PC-9 (cell line): ENCODE data around the gene LMAN1L. TPM values are rescaled to one million over a fixed set of nuclear protein-coding genes. Genes with fewer than 3 reads are reported as not detected.

ENCODE experiments used
- BruUV-seq: library from RNA; stranded (reverse); fragments of 400-500 nt; replicated peaks from 2 replicates; lab custom pipeline; 2021; lab: Mats Ljungman, UMichigan
- CTCF ChIA-PET: fragments of 300-600 bp; sonication (Branson Sonifier 250); formaldehyde crosslinking; loops from one replicate; lab custom pipeline; 2022; ENCODE audit warnings: antibody characterized with exemption; lab: Charles Lee
- POLR2A ChIA-PET: fragments of 300-600 bp; sonication (Branson Sonifier 250); formaldehyde crosslinking; loops from one replicate; lab custom pipeline; 2022; ENCODE audit warnings: antibody characterized with exemption; ENCODE audit not compliant: unreplicated experiment; lab: Charles Lee
- DNase-seq, 2 experiments: peaks; one replicate each; pipeline versions ENCODE4 v3.0.0 to v3.0.0-alpha.2; 2015 to 2022; ENCODE audit warnings: mixed read lengths in 1 of 2
- H2AFZ ChIP-seq: fragments of 200-600 bp; sonication (generic); 2 replicates; pipeline ENCODE4 v1.8.1; 2017; ENCODE audit warnings: antibody characterized with exemption
- H3F3A ChIP-seq: fragments of 200-600 bp; sonication (generic); 2 replicates; pipeline ENCODE4 v1.8.1; 2017; ENCODE audit warnings: antibody characterized with exemption, mild to moderate bottlenecking, low read depth; ENCODE audit not compliant: insufficient read depth
- H3K27ac ChIP-seq: fragments of 200-600 bp; sonication (generic); 2 replicates; pipeline ENCODE4 v1.6.1; 2016; ENCODE audit warnings: mixed run types
- H3K27me3 ChIP-seq: fragments of 200-600 bp; sonication (generic); 2 replicates; pipeline ENCODE4 v1.6.1; 2016; ENCODE audit warnings: low read depth, mixed run types; ENCODE audit not compliant: insufficient read depth
- H3K36me3 ChIP-seq: fragments of 200-600 bp; sonication (generic); 2 replicates; pipeline ENCODE4 v1.6.1; 2016; ENCODE audit warnings: low read depth, mixed run types
- H3K4me1 ChIP-seq: fragments of 200-600 bp; sonication (generic); replicated peaks from 2 replicates; pipeline ENCODE4 v1.6.1; 2016; ENCODE audit warnings: mixed run types; ENCODE audit not compliant: insufficient read depth
- H3K4me2 ChIP-seq: fragments of 200-600 bp; sonication (generic); 2 replicates; pipeline ENCODE4 v1.6.1; 2017; ENCODE audit warnings: mixed run types
- H3K4me3 ChIP-seq: fragments of 200-600 bp; sonication (generic); 2 replicates; pipeline ENCODE4 v1.6.1; 2016; ENCODE audit warnings: mixed run types
- H3K79me2 ChIP-seq: fragments of 200-600 bp; sonication (generic); 2 replicates; pipeline ENCODE4 v1.6.1; 2017; ENCODE audit warnings: low read depth, mixed run types
- H3K9me2 ChIP-seq: fragments of 200-600 bp; sonication (generic); 2 replicates; pipeline ENCODE4 v1.8.1; 2017; ENCODE audit warnings: mild to moderate bottlenecking; ENCODE audit not compliant: insufficient read depth
- H3K9me3 ChIP-seq: fragments of 200-600 bp; sonication (generic); 2 replicates; pipeline ENCODE4 v1.8.1; 2016; ENCODE audit warnings: low read depth; ENCODE audit not compliant: insufficient read depth
- H4K20me1 ChIP-seq: fragments of 200-600 bp; sonication (generic); 2 replicates; pipeline ENCODE4 v1.8.1; 2017; ENCODE audit not compliant: insufficient read depth
- EZH2 ChIP-seq: fragments of 200-600 bp; sonication (generic); IDR thresholded peaks from 2 replicates; pipeline ENCODE4 v1.8.0; 2017; ENCODE audit warnings: antibody characterized with exemption, low read depth
- intact Hi-C: fragments of 100-400 bp; cut with micrococcal nuclease; formaldehyde crosslinking; loops from one replicate; pipeline ENCODE4 v1.10.0; 2022; ENCODE audit not compliant: unreplicated experiment
- total RNA-seq: library from RNA; stranded (reverse); gene quantifications from 2 replicates; pipeline ENCODE4 v1.2.3, GENCODE V29; 2021
- TF ChIP-seq, protein P1 (sequence below): fragments of 200-600 bp; sonication (generic); conservative IDR thresholded peaks from 2 replicates; pipeline ENCODE4 v1.6.1; 2017; ENCODE audit warnings: mixed run types, antibody characterized with exemption, mild to moderate bottlenecking, moderate library complexity

Gene LMAN1L
- total RNA-seq, 1 experiment from 2014 or later: not detected

DNA sequence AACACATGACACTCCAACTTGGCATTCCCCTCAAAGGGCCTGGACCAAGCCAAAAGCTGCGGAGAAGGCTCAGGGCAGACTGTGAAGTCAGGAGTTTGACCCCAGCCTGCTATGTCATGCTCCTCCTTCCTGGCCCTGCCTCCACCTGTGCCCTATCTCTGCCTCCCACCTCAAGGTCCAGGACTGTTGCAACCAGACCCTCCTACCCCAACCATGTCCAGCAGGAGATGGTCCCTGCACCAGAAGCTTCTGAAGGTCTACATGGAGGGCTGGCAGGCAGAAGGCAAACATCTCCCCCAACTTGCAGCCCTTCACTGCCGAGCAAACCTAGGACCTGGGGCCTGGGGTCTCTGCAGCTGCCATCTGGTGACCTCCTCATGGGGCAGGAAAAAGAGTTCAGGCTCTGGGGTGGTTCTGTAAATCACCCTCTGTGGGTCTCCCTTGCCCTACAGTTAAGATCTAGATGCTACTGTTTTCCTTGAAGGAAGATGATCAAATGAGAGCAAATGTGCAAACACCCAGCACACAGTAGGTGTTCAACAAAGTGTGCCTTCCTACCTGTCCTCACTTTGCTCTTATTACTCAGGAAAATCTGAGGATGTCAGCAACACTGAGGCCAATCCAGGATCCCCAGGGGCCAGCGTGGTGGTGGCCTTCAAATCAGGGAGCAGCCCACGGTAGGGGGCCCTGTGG, 42.3 kb upstream of the LMAN1L start:
- DNase-seq: no peak
- H3K9me2 ChIP-seq: no peaks in the 10 kb centered on the region
- H3K9me3 ChIP-seq: no peaks in the 10 kb centered on the region
- no peaks in the 10 kb centered on the region for H3K36me3 ChIP-seq
- H3K4me3 ChIP-seq: no peak overlapping the region
- no peaks in the 10 kb centered on the region for H3K79me2 ChIP-seq
- peaks cover 11% of the 10 kb centered on the region for H3K4me1 ChIP-seq
- TF ChIP-seq, protein P1, sequence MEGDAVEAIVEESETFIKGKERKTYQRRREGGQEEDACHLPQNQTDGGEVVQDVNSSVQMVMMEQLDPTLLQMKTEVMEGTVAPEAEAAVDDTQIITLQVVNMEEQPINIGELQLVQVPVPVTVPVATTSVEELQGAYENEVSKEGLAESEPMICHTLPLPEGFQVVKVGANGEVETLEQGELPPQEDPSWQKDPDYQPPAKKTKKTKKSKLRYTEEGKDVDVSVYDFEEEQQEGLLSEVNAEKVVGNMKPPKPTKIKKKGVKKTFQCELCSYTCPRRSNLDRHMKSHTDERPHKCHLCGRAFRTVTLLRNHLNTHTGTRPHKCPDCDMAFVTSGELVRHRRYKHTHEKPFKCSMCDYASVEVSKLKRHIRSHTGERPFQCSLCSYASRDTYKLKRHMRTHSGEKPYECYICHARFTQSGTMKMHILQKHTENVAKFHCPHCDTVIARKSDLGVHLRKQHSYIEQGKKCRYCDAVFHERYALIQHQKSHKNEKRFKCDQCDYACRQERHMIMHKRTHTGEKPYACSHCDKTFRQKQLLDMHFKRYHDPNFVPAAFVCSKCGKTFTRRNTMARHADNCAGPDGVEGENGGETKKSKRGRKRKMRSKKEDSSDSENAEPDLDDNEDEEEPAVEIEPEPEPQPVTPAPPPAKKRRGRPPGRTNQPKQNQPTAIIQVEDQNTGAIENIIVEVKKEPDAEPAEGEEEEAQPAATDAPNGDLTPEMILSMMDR: no peak
- TF ChIP-seq EZH2: no peak
- BruUV-seq: no TSS peak
- H3K27me3 ChIP-seq: no peaks in the 10 kb centered on the region
- no peak overlapping the region for H3K27ac ChIP-seq
- no peak overlapping the region for H3K4me2 ChIP-seq
- H3F3A ChIP-seq: no peaks in the 10 kb centered on the region
- intact Hi-C loops: no loop called here
- ChIA-PET POLR2A (interaction anchor here (0.5 kb wide), 1 partner anchor 266 kb away, joined by 3 read pairs; no protein-coding TSS in a partner anchor), CTCF (interaction anchor here (0.6 to 1.4 kb wide), 12 partner anchors 13 to 217 kb away, joined by 3 to 11 read pairs (median 4); no protein-coding TSS in a partner anchor)
- H4K20me1 ChIP-seq: no peaks in the 10 kb centered on the region
- H2AFZ ChIP-seq: no peak overlapping the region

- H3K79me2 ChIP-seq: no peaks in the 10 kb centered on the region
- H3K4me3 ChIP-seq: no peak overlapping the region
- CTCF ChIA-PET: interaction anchor here (0.7 to 1.1 kb wide), 3 partner anchors 10 to 76 kb away, joined by 3 to 6 read pairs (median 4); no protein-coding TSS in a partner anchor
- TF ChIP-seq, protein P1: no peak
- TF ChIP-seq EZH2: no peak
- intact Hi-C loops: no loop called here
- POLR2A ChIA-PET: interaction anchor here (0.5 kb wide), 1 partner anchor 92 kb away, joined by 20 read pairs; no protein-coding TSS in a partner anchor
- no peaks in the 10 kb centered on the region for H3K36me3 ChIP-seq
- no peak overlapping the region for H2AFZ ChIP-seq
- H4K20me1 ChIP-seq: no peaks in the 10 kb centered on the region
- no peaks in the 10 kb centered on the region for H3F3A ChIP-seq
- no peaks in the 10 kb centered on the region for H3K27me3 ChIP-seq
- H3K9me3 ChIP-seq: no peaks in the 10 kb centered on the region
- H3K9me2 ChIP-seq: no peaks in the 10 kb centered on the region
- no peak overlapping the region for H3K27ac ChIP-seq
- BruUV-seq: no TSS peak
- no peak for DNase-seq
- H3K4me2 ChIP-seq: 0 out of 2 replicates have a peak overlapping the region, but pooled peaks have one; percentile 13
- H3K4me1 ChIP-seq: peaks cover 11% of the 10 kb centered on the region
These were observed 39.3 kb upstream of the LMAN1L start for GRCh38 chr15:74773329-74773728.

DNA sequence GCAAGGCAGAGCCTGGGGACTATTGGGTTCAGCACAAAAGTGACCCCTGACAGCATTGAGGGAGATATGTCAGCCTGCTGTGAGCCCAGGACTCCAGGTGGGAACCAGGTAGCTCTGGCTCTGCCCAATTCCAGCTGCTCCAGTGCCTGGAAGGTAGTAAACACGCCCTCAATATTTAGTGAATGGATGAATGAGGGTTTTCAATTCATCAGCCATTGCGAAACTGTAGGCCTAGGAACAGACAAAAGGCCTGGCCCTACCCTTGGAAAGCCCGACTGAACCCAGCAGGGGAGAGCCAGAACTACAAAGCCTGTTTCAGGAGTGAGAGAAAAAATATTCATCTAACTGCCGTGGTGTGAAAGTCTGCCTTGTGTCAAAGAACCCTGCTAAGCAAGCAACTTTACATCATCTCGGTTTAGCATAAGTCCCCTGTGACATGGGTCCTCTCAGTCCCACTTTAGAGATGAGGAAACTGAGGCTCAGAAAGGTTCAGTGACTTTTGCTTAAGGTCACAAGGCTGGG, 38.8 kb upstream of the LMAN1L start:
- BruUV-seq: no TSS peak
- TF ChIP-seq, protein P1: no peak
- TF ChIP-seq EZH2: no peak
- intact Hi-C loops: no loop called here
- H3K4me2 ChIP-seq: 0 out of 2 replicates have a peak overlapping the region, but pooled peaks have one; percentile 13
- H3F3A ChIP-seq: peaks cover under 1% of the 10 kb centered on the region; the same call in 1 of the 2 replicates
- peaks cover 11% of the 10 kb centered on the region for H3K4me1 ChIP-seq
- no peaks in the 10 kb centered on the region for H3K27me3 ChIP-seq
- H3K9me3 ChIP-seq: no peaks in the 10 kb centered on the region
- H3K4me3 ChIP-seq: no peak overlapping the region
- H2AFZ ChIP-seq: no peak overlapping the region
- H3K79me2 ChIP-seq: no peaks in the 10 kb centered on the region
- no peaks in the 10 kb centered on the region for H3K36me3 ChIP-seq
- CTCF ChIA-PET: interaction anchor here (0.7 kb wide), 1 partner anchor 10 kb away, joined by 4 read pairs; no protein-coding TSS in a partner anchor
- no peaks in the 10 kb centered on the region for H4K20me1 ChIP-seq
- no peak overlapping the region for H3K27ac ChIP-seq
- peak; percentile 23 to 56 for DNase-seq
- POLR2A ChIA-PET: interaction anchor here (0.5 kb wide), 1 partner anchor 92 kb away, joined by 20 read pairs; no protein-coding TSS in a partner anchor
- no peaks in the 10 kb centered on the region for H3K9me2 ChIP-seq
